Body of pancreas (tissue), 4 donors: ENCODE measurements around the gene CAPN14. TPM values are rescaled to one million over a fixed set of nuclear protein-coding genes. Genes with fewer than 3 reads are reported as not detected.

Experiments used
- ATAC-seq: fragments of 150-250 bp; one replicate; pipeline ENCODE4 v1.9.1; 2016
- DNase-seq, 4 donors: peaks; one replicate each; pipeline ENCODE4 v3.0.0-alpha.2; 2019
- H3K27ac ChIP-seq, 4 donors: fragments of 200-600 bp; sonication (generic); 1 replicate in 3 of 4; 2 replicates in 1 of 4; pipeline versions ENCODE4 v1.5.1 to v1.6.1; 2016 to 2019; ENCODE audit warnings: mild to moderate bottlenecking in 1 of 4, mixed read lengths in 1 of 4, moderate library complexity in 1 of 4
- H3K27me3 ChIP-seq, 2 donors: fragments of 200-600 bp; sonication (generic); one replicate each; pipeline ENCODE4 v1.6.0; 2016; ENCODE audit warnings: mild to moderate bottlenecking in 1 of 2
- H3K36me3 ChIP-seq, 2 donors: fragments of 200-600 bp; sonication (generic); replicated peaks in 1 of 2; 2 replicates each; pipeline ENCODE4 v1.5.1; 2016; ENCODE audit warnings: low read depth in 2 of 2; ENCODE audit not compliant: insufficient read depth in 1 of 2
- H3K4me1 ChIP-seq: fragments of 200-600 bp; sonication (generic); one replicate; pipeline ENCODE4 v1.6.0; 2016
- H3K4me3 ChIP-seq, 2 donors: fragments of 200-600 bp; sonication (generic); 1 replicate in 1 of 2; 2 replicates in 1 of 2; pipeline ENCODE4 v1.5.1; 2016 to 2019
- H3K9me3 ChIP-seq, 3 donors: fragments of 200-600 bp; sonication (generic); 1 replicate in 2 of 3; 2 replicates in 1 of 3; pipeline ENCODE4 v1.5.1; 2016
- POLR2A ChIP-seq, 3 donors: fragments of 450-650 bp; IDR thresholded peaks; one replicate each; pipeline ENCODE4 v1.6.1; 2016; ENCODE audit warnings: antibody characterized with exemption in 3 of 3, mild to moderate bottlenecking in 2 of 3
- WGBS, 2 donors: methylation state at CpG; one replicate each; pipeline ENCODE4 v1.1.5; 2017; 5-methylcytosine and 5-hydroxymethylcytosine counted together
- intact Hi-C: fragments of 100-400 bp; cut with DNase I; formaldehyde crosslinking; loops from one replicate; pipeline ENCODE4 v1.15.1; 2023
- total RNA-seq, 2 donors: library from RNA; depleted of rRNA; stranded (reverse); fragments of >200 nt; gene quantifications; one replicate each; pipeline ENCODE4 v1.1.0, GENCODE V29; 2016
- TF ChIP-seq, protein P1 (sequence below), 7 experiments: fragments of 450-650 bp in 4 of 7; fragments of 200-600 bp in 3 of 7; sonication (generic) in 3 of 7; IDR thresholded peaks; one replicate each; pipeline ENCODE4 v1.5.1; 2016 to 2019; ENCODE audit warnings: antibody characterized with exemption in 7 of 7

CAPN14 gene
- total RNA-seq, 2 donors from 2014 or later, result not detected

DNA sequence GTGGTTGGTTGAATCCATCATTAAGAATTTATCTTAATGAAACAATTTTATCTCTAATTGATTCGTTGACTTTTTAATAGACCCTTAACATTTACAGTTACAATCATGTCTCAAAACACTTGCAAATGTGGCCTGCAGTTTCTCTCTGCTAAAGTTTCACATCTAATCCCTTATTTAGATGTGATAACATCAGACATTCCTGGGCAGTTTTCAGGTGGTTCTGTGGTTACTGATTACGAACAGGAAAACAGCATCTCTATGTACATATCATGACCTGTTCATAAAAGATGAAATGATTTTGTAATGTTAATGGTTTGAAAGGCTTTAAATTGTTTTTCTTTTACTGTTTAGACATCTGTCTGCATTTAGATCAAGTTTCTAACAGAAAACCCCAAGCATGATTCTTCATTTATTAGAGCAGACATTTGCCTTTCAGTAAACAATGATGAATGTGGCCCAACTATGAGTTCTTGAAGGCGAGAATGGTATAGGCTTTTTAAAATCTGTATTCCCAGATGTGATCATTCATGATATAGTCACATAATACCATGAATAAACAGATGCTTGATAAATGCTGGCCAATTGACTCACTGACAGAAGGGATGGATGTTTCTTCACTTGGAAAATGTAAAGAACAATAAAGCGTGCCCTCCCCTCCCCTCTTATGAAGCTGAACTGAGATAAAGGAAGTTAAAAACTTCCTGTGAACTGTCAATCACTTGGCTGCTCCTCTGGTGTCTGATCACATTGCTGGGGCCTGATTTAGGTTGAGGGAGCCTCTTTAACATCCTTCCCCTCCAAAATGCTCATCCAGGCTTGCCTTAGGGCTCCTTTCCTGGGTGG is 3.5 kb downstream of the CAPN14 start:
- no peaks in the 10 kb centered on the region for H3K9me3 ChIP-seq
- intact Hi-C loops, result no loop called here
- H3K4me1 ChIP-seq, result no peaks in the 10 kb centered on the region
- no peak for TF ChIP-seq POLR2A (IDR thresholded peaks at IDR 0.05)
- TF ChIP-seq, protein P1, sequence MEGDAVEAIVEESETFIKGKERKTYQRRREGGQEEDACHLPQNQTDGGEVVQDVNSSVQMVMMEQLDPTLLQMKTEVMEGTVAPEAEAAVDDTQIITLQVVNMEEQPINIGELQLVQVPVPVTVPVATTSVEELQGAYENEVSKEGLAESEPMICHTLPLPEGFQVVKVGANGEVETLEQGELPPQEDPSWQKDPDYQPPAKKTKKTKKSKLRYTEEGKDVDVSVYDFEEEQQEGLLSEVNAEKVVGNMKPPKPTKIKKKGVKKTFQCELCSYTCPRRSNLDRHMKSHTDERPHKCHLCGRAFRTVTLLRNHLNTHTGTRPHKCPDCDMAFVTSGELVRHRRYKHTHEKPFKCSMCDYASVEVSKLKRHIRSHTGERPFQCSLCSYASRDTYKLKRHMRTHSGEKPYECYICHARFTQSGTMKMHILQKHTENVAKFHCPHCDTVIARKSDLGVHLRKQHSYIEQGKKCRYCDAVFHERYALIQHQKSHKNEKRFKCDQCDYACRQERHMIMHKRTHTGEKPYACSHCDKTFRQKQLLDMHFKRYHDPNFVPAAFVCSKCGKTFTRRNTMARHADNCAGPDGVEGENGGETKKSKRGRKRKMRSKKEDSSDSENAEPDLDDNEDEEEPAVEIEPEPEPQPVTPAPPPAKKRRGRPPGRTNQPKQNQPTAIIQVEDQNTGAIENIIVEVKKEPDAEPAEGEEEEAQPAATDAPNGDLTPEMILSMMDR (IDR thresholded peaks at IDR 0.05), result no peak
- H3K27me3 ChIP-seq, result no peaks in the 10 kb centered on the region
- ATAC-seq (no peak), DNase-seq (no peak)
- no peaks in the 10 kb centered on the region for H3K36me3 ChIP-seq
- WGBS, 2 donors, result 4 to 34% methylated on average over 4 of the region's 4 CpGs
- no peak overlapping the region for H3K4me3 ChIP-seq
- no peak overlapping the region for H3K27ac ChIP-seq

DNA sequence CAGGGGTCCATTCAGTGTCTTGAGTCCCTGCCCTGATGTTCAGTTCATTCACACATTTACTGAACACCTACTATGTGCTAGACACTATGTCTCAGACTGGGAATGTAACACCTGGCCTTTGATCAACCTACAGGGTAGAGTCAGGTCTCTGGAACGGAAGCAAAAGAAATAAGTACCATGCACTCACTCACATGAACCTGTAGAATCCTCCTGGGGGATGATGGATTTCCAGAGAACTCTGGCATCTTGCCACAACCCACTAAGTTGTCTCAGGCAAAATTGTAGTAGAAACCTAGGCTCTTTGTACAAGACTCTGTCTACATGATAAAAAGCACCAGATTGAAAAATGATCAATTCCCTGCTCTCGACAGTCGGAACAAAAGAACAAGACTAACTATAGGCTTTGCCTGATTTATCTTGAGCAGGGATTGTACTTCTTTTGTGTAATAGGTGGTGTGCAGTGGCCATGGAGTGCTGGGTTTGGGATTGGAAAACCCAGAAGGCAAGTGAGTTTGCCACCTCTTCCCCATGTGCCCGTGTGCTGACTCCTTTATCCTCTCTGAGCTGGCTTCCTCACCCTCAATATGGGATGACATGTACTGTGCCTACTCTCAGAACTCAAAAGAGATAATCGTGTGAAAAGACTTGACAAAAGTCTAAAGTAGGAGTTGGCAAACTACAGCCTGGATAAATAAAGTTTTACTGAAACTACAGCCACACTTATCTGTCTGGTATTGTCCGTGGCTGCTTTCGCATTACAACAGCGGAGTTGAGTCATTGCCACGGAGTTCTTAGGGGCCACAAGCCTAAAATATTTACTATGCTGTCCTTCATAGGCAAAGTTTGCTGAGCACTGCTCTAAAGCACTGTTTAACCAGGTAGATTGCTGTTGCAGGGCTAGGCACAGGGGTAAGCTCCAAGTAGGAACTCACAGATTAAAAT is 4.4 kb downstream of the CAPN14 start:
- no peak for DNase-seq
- whole genome bisulfite sequencing, 2 donors, result 64 to 70% methylated on average over 9 of the region's 9 CpGs

DNA sequence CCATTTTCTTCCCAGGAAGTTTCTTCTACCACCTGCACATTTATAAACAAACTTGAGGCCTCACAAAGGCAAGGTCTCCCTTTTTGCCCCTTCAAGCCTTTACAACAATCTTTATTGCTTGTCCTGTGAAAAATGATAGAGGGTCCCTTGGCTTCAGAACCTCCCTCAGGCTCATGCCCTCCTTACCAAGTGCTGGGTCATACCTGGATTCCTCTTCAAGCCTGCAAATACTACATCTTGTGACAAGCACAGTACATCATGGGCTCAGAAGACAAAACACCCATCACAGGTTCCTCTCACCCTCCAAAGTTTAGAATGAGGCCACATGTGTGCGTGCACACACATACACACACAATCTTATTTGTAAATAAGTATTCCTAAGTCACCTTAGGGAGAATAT is 9.1 kb downstream of the CAPN14 start:
- Histone ChIP-seq H3K27me3 (no peaks in the 10 kb centered on the region), H3K9me3 (no peaks in the 10 kb centered on the region), H3K36me3 (no peaks in the 10 kb centered on the region), H3K4me3 (no peak overlapping the region), H3K27ac (no peak overlapping the region), H3K4me1 (no peaks in the 10 kb centered on the region)
- ATAC-seq, result no peak
- 80 to 83% methylated on average over 1 of the region's 1 CpG for WGBS, 2 donors
- intact Hi-C loops, result no loop called here
- TF ChIP-seq, protein P1 (IDR thresholded peaks at IDR 0.05), result no peak
- no peak for TF ChIP-seq POLR2A (IDR thresholded peaks at IDR 0.05)
- DNase-seq, result no peak

More for the DNA sequence above, 4.4 kb downstream of the CAPN14 start:
- intact Hi-C loops, result no loop called here
- Histone ChIP-seq H3K27me3 (no peaks in the 10 kb centered on the region), H3K36me3 (no peaks in the 10 kb centered on the region), H3K4me1 (no peaks in the 10 kb centered on the region), H3K9me3 (no peaks in the 10 kb centered on the region), H3K4me3 (no peak overlapping the region), H3K27ac (no peak overlapping the region)
- no peak for ATAC-seq
- no peak for TF ChIP-seq POLR2A (IDR thresholded peaks at IDR 0.05)
- TF ChIP-seq, protein P1 (IDR thresholded peaks at IDR 0.05), result no peak

- Histone ChIP-seq H3K27me3 (no peaks in the 10 kb centered on the region), H3K4me3 (no peak overlapping the region), H3K4me1 (no peaks in the 10 kb centered on the region), H3K36me3 (no peaks in the 10 kb centered on the region), H3K9me3 (no peaks in the 10 kb centered on the region), H3K27ac (no peak overlapping the region)
- DNase-seq (no peak), ATAC-seq (no peak)
- intact Hi-C loops, result no loop called here
- WGBS, 2 donors, result 58 to 61% methylated on average over 2 of the region's 2 CpGs
- TF ChIP-seq, protein P1 (IDR thresholded peaks at IDR 0.05), result no peak
These were observed 9.5 kb downstream of the CAPN14 start for GRCh38 chr2:31207790-31208189.
